Prostate gland (tissue), 2 donors: ENCODE results near the gene OR8D2. TPM values are rescaled to one million over a fixed set of nuclear protein-coding genes. Genes with fewer than 3 reads are reported as not detected.

Experiments used
- DNase-seq: peaks from one replicate; pipeline ENCODE4 v3.0.0-alpha.2; 2019; ENCODE audit warnings: low spot score
- H3K27ac ChIP-seq, 2 donors: fragments of 200-600 bp; sonication (generic); 2 replicates each; pipeline ENCODE4 v1.5.1; 2017 to 2019
- H3K27me3 ChIP-seq: fragments of 200-600 bp; sonication (generic); replicated peaks from 2 replicates; pipeline ENCODE4 v1.5.1; 2019; ENCODE audit not compliant: insufficient read depth
- H3K36me3 ChIP-seq, 2 donors: fragments of 200-600 bp; sonication (generic); 1 replicate in 1 of 2; 2 replicates in 1 of 2; pipeline versions ENCODE4 v1.5.1 to v1.8.1; 2017 to 2019
- H3K4me1 ChIP-seq: fragments of 200-600 bp; sonication (generic); replicated peaks from 2 replicates; pipeline ENCODE4 v1.5.1; 2019
- H3K4me3 ChIP-seq, 2 donors: fragments of 200-600 bp; sonication (generic); 2 replicates each; pipeline ENCODE4 v1.5.1; 2017 to 2019
- H3K9me3 ChIP-seq: fragments of 200-600 bp; sonication (generic); 2 replicates; pipeline ENCODE4 v1.5.1; 2017
- POLR2A ChIP-seq: fragments of 450-650 bp; IDR thresholded peaks from one replicate; pipeline ENCODE4 v1.6.1; 2016; ENCODE audit warnings: antibody characterized with exemption, mild to moderate bottlenecking
- POLR2AphosphoS5 ChIP-seq: sonication (generic); formaldehyde crosslinking; IDR thresholded peaks from one replicate; pipeline ENCODE4 v1.6.1; 2017; ENCODE audit warnings: antibody characterized with exemption
- WGBS: methylation state at CpG from one replicate; pipeline ENCODE4 v1.1.5; 2018; 5-methylcytosine and 5-hydroxymethylcytosine counted together
- intact Hi-C: fragments of 100-400 bp; cut with DNase I; formaldehyde crosslinking; loops from one replicate; pipeline ENCODE4 v1.14.2; 2022
- total RNA-seq, 2 donors: library from RNA; depleted of rRNA; stranded (reverse); fragments of >200 nt; gene quantifications; one replicate each; pipeline ENCODE4 v1.1.0, GENCODE V29; 2016
- TF ChIP-seq, protein P1 (sequence below), 4 experiments: fragments of 200-600 bp in 2 of 4; fragments of 450-650 bp in 2 of 4; sonication (generic) in 2 of 4; IDR thresholded peaks; 1 replicate in 3 of 4; 2 replicates in 1 of 4; pipeline ENCODE4 v1.5.1; 2016 to 2019; ENCODE audit warnings: antibody characterized with exemption in 4 of 4, mild to moderate bottlenecking in 2 of 4, moderate library complexity in 2 of 4

Gene OR8D2
- total RNA-seq, 2 donors from 2014 or later = not detected

DNA sequence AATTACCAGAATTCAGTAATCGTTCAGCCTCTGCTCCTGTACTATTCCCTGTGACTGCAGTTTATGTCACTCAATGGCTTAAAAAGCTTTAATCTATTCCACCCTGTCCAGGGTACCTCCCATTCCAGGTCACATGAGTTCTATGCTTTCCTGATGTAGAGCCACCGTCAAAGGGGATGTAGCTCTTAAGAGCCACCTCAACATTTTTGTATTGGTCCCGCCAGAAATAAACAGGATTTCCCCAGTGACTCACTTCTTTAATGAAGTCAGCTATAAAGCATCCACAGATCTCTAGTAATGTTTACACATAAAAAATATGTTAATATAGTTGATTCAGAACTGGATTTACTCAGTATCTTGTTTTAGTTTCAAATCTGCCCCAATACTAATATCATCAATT is 4.9 kb downstream of the OR8D2 start:
- intact Hi-C loops = no loop called here
- H3K27ac ChIP-seq = no peak overlapping the region
- no peak for TF ChIP-seq POLR2A
- TF ChIP-seq, protein P1, sequence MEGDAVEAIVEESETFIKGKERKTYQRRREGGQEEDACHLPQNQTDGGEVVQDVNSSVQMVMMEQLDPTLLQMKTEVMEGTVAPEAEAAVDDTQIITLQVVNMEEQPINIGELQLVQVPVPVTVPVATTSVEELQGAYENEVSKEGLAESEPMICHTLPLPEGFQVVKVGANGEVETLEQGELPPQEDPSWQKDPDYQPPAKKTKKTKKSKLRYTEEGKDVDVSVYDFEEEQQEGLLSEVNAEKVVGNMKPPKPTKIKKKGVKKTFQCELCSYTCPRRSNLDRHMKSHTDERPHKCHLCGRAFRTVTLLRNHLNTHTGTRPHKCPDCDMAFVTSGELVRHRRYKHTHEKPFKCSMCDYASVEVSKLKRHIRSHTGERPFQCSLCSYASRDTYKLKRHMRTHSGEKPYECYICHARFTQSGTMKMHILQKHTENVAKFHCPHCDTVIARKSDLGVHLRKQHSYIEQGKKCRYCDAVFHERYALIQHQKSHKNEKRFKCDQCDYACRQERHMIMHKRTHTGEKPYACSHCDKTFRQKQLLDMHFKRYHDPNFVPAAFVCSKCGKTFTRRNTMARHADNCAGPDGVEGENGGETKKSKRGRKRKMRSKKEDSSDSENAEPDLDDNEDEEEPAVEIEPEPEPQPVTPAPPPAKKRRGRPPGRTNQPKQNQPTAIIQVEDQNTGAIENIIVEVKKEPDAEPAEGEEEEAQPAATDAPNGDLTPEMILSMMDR (IDR thresholded peaks at IDR 0.05) = no peak
- TF ChIP-seq POLR2AphosphoS5 = no peak
- no peaks in the 10 kb centered on the region for H3K4me1 ChIP-seq
- no peak overlapping the region for H3K4me3 ChIP-seq
- no peaks in the 10 kb centered on the region for H3K27me3 ChIP-seq
- WGBS = 60% methylated on average over 3 of the region's 3 CpGs
- no peaks in the 10 kb centered on the region for H3K9me3 ChIP-seq
- H3K36me3 ChIP-seq = no peaks in the 10 kb centered on the region
- no peak for DNase-seq

DNA sequence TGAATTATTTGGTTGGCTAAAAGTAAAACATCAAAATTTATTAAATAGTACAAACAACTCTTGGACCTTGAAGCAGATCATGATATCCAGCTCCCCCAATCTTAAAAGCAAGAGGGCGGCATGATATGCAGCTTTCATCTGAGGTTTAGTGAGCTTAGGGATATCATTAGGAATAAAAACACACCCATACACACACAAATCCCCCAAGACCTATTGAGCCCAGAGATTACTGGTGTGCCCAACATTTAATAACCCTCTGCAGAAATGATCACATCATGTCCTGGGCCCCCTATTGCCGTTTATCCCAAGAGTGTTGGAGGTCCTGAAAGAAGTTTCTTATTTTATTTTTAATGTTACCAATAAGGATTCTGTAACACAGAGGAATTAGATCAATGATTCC is 6.1 kb downstream of the OR8D2 start, which contains the start of gene OR8D1:
Gene OR8D1, minus strand, starts transcription at position 101 of the 400 bp plus-strand sequence. CDS start 3,183 bp downstream, outside the sequence.
- H3K4me1 ChIP-seq = no peaks in the 10 kb centered on the region
- no peaks in the 10 kb centered on the region for H3K27me3 ChIP-seq
- intact Hi-C loops = no loop called here
- no peaks in the 10 kb centered on the region for H3K9me3 ChIP-seq
- H3K4me3 ChIP-seq = no peak within 1 kb of the TSS
- DNase-seq = no peak
- 87% methylated on average over 2 of the region's 2 CpGs for WGBS
- no peak within 1 kb of the TSS for H3K27ac ChIP-seq
- H3K36me3 ChIP-seq = no peaks in the 10 kb centered on the region
- TF ChIP-seq POLR2AphosphoS5 (no peak), POLR2A (no peak)
- TF ChIP-seq, protein P1 (IDR thresholded peaks at IDR 0.05) = no peak

DNA sequence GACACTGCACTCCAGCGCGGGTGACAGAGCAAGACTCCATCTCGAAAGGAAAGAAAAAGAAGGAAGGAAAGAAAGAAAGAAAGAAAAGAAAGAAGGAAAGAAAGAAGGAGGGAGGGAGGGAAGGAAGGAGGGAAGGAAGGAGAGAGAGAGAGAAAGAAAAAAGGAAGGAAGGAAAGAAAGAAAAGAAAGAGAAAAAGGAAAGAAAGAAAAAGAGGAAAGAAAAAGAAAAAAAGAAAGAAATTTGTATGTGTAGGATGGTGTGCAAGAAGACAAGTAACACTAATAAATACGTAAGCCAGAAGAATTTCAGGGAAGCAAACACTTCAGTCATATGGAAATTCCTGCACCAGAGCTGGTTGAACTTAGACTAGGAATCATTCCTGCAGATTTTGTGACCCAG is 6.9 kb downstream of the OR8D2 start:
- H3K27ac ChIP-seq = no peak overlapping the region
- TF ChIP-seq POLR2AphosphoS5 (no peak), POLR2A (no peak)
- TF ChIP-seq, protein P1 (IDR thresholded peaks at IDR 0.05) = no peak
- no peaks in the 10 kb centered on the region for H3K27me3 ChIP-seq
- WGBS = 87% methylated on average over 4 of the region's 4 CpGs
- no peaks in the 10 kb centered on the region for H3K9me3 ChIP-seq
- H3K4me3 ChIP-seq = no peak overlapping the region
- DNase-seq = no peak
- no peaks in the 10 kb centered on the region for H3K4me1 ChIP-seq
- intact Hi-C loops = no loop called here
- no peaks in the 10 kb centered on the region for H3K36me3 ChIP-seq

DNA sequence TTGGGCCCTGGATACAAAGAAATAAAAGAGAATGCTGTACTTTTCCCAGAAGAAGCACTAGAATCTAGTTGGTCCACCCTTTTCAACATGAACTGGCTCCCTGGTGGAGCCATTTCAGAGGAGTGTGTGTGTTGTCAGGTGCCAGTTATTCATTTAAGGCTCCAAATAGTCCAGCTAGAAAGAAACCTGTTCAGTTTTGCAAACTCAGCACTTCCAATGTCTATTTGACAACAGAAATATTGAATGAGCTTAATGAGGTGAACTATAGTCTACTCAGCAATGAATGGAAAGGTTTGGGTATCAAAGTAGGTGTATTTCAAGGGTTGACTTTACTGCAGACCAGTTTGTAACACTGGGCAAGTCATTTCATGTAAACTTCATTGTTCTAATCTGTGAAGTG is 8.3 kb downstream of the OR8D2 start:
- TF ChIP-seq, protein P1 (IDR thresholded peaks at IDR 0.05) = no peak
- TF ChIP-seq POLR2A (no peak), POLR2AphosphoS5 (no peak)
- Histone ChIP-seq H3K27me3 (no peaks in the 10 kb centered on the region), H3K36me3 (no peaks in the 10 kb centered on the region), H3K27ac (no peak overlapping the region), H3K4me1 (no peaks in the 10 kb centered on the region), H3K4me3 (no peak overlapping the region), H3K9me3 (no peaks in the 10 kb centered on the region)
- no peak for DNase-seq
- intact Hi-C loops = no loop called here

DNA sequence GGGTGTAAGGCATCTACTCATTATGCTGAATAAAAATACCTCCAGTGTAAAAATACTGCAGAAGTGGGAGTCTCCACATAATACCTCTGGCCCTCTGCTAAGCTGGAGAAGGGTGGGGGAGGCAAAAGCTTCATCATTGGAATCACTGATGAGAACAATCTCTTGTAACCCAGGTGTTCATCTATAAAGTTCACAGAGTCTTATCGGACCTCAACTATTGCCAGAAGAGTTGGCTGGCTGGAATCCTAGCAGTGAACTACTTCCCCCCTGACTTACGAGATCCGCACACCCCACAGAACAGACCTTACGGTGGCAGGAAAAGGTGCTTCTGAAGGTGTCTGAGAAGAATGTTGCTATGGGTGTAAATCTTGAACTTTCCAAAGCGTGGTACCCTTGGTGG is 8.7 kb downstream of the OR8D2 start:
- no peaks in the 10 kb centered on the region for H3K36me3 ChIP-seq
- 81% methylated on average over 5 of the region's 5 CpGs for WGBS
- intact Hi-C loops = no loop called here

More for the DNA sequence above, 8.7 kb downstream of the OR8D2 start:
- no peaks in the 10 kb centered on the region for H3K4me1 ChIP-seq
- H3K4me3 ChIP-seq = no peak overlapping the region
- DNase-seq = no peak
- H3K9me3 ChIP-seq = no peaks in the 10 kb centered on the region
- TF ChIP-seq, protein P1 (IDR thresholded peaks at IDR 0.05) = no peak
- TF ChIP-seq POLR2AphosphoS5 (no peak), POLR2A (no peak)
- H3K27ac ChIP-seq = no peak overlapping the region
- no peaks in the 10 kb centered on the region for H3K27me3 ChIP-seq
